Effector CD8-positive, alpha-beta T cell (primary cell): Measurements from ENCODE around the gene LINGO1.

Experiments used
- DNase-seq: peaks from one replicate; lab custom pipeline; 2025; lab: John Stamatoyannopoulos, UW

LINGO1 gene

DNA sequence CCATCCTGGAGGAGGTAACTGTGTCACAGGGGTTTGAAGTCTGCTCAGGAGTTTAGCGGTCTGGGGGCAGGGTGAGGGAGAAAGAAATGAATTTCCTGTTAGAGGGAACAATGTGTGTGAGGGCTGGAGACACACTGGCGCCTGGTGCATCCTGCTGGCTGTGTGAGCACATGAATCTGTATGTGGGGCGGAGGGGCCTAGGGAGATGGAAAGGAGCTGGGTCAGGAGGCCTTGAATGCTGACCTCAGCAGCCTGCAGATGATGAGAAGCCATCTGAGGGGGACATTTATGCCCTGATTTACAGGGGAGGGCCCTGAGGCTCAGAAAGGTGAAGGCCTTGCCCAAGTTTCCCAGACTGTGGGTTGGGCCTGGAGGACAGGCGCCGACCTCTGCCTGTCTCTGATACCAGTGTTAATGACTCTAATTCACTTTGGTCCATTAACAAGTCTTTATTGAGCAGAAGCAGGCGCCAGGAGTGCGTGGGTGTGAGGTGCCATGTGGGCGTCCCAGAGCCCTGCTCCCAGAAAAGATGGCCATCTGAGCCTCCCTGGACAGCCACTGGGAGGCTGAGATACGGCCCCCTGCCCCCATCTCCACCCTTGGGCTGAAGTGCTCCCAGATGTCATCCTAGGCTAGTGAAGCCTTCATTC, 34.8 kb downstream of the LINGO1 start:
- DNase-seq, result no peak

DNA sequence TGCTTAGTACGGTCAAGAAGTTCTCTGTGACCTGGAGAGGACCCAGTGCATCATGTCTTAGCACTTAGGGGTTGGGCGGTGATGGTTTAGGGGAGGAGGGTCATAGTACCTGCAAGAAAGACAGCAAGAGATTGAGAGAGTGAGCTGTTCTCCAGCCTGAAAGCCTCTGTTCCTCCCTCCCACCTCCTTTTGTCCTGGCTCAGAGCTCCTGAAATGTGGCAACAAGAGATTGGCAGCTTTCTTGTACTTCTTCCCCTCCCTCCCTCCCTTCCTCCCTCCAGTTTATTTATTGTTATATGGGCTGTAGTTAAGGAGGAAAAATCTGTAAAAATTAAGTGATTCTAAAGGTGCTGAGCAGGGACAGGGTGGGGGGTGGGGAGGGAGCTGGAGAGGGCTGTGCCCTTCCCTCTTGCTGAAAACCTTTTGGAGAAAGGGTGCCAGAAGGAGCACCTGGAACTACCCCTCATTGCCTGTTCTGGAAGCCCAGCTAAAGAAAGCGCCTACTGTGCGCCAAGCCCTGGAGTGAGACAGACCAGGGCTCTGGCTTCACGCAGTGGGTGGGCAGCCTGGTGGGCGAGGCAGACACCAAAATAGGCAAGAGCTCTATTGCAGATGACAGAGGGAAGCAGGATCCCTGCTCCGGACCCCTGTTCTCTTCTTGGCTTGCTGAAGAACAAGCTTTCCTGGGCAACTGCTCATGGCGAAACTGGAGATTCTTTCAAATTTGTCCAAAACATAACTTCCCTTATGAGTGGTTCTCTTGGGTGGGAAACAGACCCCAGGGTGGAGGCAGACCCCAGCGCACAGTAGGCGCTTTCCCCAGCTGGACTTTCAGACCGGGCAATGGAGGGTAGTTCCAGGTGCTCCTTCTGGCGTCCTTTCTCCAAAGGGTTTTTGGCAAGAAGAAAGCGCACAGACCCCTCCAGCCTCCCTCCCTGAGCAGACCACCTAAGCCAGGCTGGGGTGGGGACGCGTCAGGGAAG, 35.6 kb downstream of the LINGO1 start:
- DNase-seq, result no peak

DNA sequence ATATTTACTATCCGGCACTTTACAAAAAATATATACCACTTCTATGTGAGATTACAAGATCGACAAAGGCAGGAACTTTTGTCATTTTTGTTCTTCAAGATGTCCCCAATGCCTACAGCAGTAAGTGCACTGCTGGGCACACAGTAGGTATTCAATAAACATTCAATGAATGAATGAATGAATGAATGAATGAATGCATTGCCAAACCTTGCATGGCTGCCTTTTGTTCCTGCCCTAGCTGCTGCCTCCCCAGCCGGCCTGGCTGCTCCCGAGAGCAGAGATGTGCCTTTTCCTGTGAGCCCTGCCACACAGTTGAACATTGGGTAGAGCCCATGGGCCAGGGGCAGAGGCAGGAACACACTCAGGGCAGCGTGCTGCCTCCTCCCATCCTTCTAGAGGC, 37.5 kb downstream of the LINGO1 start:
- DNase-seq, result no peak

DNA sequence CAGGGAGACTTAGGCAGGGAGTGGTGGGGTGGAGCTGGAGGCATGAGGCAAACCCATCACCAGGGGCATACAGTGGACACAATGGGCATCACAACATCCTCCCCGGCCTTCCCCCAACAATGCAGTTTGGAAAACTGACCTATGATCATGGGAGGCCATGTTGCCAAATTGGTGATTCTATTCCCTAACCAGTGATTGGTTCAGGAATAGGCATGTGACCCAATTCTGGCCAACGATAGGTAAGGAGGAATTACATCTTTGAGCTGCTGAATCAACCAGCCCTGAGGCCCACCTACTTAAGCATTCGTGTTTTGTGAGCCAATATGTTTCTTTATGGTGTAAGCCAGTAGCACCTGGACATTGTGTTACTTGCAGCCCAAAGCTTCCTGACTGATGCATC, 40.0 kb downstream of the LINGO1 start:
- no peak for DNase-seq

DNA sequence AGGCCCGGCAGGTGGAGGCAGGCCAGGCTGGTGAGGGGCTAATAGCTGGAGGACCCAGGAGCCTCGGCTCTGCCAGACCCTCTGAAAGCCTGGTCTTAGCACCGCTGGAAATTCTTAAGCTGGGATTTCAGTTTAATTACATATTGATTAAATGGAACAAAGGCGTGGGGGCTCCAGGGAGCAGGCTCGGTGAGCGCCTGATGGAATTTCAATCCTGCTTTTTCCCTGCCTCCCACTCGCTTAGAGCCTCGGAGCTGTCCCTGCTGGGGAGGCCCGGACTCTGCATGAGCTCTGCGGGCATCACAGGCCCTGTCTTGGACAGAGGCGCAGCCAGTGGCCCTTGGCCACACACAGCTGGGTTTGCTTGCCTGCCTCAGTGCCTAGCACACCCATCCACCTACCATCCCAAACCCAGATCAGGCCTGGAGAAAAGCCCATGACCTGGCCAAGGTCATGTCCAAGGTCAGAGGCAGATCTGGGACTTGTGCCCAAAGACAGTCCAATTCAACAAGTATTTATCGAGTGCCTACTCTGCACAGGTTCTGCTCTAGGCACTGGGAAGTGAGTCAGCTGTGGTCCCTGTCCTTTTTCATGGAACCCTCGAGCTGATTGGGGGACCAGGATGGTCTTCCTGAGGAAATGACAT, 40.6 kb downstream of the LINGO1 start:
- no peak for DNase-seq

DNA sequence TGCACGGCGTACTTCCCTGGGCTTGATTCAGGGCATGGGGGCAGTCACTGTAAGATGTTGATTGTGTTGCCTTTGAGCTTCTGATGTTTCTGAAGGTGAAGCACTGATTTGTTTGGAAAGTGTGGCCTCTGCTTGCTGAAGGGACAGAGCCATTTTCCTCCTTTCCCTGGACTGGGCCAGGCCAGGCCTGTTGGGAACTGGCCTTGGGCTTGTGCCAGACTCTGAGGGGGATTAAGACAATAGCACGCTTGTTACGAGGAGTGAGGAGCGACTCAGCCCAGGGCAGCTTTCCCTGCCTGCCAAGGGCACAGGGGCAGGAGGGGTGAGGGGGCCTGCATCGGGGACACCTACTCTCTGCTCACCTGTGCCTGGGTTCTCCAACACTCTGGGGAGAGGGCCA, 42.9 kb downstream of the LINGO1 start:
- no peak for DNase-seq

DNA sequence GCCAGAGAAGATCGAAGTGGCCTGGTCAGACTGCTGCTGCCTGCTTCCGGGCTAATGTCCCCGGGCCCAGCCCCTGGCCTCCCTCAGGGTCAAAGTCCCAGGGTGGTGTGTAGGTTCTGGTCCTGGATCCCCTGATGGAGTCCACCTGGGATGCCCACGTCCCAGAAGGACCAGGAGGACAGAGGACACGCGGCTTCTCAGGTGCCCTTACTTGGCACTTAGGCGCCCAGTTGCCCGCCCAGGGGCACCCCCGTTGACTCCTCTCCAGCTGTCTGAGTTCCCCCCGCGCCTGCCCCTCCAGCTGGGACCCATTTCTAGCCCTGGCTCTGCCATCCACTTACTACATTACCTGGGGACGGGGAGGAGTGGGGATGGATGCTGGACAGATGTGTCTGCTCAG, 44.6 kb downstream of the LINGO1 start:
- no peak for DNase-seq

DNA sequence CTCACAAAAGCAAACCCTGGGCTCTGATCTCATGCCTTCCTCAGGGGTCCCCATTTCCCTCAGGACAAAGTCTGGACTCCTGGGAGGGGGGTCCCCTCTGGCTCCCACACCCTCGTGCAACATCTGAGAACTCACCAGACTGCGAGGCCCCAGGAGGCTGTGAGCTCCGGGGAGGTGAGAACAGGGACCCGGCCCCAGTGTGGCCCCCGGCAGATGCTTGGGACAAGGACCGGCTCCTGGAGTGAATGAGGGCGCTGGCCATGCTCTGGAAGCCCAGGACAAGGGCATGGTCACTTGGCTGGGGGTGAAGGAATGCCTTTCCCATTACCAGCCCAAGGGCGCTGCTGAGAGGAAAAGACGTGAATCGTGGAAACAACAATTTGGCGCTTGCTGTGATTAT, 48.0 kb downstream of the LINGO1 start:
- DNase-seq, result no peak

DNA sequence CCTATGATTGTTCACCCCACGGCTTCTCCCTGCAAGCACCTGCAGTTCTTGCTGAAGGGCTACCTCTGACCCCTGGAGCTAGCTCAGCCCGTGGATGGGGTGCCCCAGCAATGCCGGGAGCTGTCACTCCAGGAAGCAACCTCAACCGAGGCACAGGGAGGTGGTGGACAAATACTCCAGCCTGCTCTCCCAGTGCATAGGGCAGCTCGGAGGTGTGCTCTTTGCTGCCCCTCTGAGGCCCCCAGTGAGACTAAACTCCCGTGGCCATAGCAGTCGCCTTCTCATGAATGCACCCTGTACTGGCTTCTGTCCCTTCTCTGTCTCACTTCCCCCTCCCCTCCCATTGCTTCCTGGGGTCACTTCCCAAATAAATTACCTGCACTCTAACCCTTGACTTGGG, 48.5 kb downstream of the LINGO1 start:
- DNase-seq, result no peak

DNA sequence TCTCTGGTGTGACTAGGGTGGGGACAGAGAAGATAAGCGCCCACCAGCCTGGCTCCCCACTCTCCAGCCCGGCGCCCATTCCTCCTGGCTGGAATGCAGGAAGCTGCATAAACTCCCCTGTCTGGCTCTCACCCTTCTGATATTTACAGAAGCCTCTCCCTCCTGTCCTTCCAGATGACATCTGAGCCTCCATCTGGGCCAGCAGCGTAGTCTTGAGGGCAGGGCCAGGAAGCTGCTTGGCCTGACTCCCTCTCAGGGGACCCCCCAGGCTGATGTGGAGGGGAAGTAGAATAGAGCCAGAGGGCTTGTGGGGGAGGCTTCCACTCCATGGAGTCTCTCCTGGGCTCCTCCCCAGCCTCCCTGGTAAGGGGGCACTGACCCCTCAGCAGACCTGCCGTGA, 49.9 kb downstream of the LINGO1 start:
- no peak for DNase-seq

DNA sequence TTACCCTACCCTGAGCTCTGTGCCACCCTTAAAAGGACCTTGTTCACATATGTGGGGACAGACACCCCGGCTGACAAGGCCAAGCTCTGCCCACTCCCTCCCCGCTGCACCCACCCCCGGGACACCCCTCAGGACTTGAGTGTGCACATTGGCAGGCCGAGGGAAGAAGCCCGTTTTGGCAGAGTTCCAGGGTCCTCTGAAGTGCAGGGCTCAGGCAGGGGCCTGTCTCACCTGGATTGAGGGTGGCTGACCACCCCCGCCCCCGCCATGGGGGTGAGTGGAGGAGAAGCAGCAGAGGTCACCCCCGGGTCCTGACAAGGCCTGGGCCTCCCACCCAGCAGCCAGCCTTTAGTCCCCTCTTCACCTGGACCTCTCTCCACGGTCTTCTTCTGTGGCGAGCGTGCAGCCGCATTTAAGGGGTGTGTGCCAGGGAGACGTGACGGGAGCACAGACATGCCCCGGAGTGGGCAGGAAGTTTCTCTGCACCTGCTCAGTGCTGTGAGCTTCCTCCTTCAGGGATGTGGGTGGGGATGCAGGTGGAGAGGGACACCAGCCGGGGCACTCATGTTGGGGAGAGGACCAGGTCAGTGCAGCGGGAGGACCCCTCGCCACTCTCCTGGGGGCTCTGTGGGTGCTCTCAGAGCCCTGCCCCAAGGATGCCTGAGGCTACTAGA, 50.7 kb downstream of the LINGO1 start:
- no peak for DNase-seq

DNA sequence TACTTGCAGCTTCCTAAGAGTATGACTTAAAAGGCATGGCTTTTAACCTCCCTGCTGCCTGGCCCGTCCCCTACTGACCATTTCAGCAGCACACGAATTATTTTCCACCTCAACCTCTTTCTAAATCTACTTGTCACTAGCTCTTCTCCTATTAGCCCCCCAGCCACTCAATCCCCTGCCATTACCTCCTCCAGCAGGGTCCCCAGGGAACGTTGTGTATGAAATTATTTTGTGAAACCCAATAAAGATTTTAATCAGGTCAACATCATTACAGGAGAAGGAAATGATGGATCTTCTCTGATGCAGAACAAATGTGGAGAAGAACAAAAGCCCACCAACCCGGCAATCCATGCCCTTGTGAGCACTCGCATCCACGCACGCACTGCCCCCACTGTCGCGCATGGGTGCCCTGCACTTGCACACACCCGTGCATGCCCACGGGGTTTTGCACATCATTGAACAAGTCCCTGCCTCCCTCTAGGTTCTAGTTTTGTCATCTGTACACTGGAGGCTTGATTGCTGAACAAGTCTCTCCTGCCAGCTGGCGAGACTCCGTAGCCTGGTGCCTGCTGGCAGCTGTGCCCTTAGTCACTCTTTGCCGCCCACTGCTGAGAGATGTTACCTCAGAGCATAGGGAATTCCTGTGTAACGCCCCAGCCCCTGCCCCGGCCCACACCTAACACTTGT, 51.6 kb downstream of the LINGO1 start:
- DNase-seq, result no peak

DNA sequence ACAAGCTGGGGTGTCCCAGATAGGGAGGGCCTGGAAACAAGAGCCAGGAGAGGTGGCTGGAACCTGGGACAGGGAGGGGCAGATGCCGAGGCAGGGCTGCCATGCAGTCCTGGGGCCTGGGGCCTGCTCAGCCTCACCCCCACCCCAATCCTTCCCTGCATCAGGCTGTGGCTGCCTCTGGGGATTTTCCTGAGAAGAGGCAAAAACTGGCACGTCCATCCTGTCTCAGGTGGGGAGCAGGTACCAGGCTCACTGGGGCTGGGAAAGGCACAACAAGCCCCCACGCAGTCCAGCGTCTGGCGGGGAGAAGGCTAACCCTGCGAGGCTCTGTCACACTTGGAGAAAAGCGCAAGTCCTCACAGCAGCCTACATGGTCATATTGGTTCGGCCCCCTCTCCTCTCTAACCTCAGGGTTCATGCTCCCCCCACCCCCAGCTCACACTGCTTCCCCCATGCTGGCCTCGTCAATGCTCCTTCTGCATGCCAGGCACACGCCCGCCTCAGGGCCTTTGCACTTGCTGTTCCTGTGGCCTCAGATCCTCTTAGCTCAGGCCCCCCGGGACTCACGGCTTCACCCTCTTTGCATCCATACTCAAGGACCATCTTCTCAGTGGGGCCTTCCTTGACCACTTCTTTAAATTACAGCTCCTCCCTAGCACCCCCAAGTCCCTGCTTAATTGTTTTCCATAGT, 53.1 kb downstream of the LINGO1 start:
- no peak for DNase-seq

DNA sequence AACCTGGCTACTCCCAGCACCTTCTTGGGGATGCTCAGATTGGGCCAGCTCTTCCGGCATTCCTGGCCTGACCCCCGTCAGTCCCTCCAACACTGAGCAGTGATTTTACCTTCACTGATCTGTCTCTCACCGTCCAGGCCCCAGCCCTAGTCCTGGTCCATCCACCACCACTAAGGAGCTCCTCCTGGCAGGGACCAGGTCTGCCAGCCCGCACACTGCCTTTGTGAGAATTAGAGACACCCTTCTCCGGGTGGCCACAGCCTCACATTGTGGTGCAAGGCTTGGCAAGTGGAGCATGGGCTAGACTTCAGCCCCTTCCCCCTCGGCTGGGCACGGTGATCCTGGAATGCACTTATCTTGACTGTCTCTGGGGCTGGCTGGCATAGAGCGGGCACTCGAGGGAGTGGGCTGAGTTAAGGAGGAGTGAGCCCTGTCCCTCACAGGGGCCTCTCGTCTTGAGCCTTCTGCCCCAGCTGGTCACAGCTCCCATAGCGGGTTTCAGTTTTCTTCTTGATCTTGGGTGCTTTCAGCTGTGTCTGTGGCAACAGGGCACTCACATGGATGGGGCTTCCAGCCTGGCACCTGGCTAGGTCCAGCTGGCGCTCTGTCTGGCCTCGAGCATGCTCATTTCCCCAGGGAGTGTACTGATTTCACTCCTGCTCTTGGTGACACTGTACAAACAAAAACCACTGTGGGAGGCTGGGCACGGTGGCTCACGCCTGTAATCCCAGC, 53.9 kb downstream of the LINGO1 start:
- no peak for DNase-seq

DNA sequence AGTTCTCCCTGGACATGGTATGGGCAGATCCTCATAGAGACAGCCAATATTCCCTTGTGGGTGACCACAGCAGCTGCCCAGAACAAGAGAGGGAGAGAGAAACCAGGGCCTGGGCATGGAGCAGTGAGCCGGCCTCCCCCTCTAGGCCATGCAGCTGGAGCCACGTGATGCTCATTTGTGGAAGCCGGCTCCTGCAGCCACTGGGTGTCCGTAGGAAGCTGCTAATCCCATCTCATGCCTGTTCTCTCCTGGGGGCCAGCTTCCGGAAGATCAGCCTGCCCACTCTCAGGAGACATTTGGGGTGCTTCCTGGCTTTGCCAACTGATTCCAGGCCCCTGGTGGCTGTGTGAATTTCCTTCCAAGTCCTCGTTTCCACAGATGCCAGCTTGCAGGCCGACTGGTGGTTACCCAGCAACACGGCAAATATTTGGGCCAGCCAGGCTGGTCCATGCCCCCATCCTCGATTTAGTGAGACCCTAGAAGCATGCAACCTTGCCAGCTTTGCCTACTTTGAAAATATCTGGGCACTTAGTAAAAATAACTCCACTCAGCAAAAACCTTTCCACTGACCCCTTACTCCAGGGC, 55.3 kb downstream of the LINGO1 start:
- DNase-seq, result no peak

DNA sequence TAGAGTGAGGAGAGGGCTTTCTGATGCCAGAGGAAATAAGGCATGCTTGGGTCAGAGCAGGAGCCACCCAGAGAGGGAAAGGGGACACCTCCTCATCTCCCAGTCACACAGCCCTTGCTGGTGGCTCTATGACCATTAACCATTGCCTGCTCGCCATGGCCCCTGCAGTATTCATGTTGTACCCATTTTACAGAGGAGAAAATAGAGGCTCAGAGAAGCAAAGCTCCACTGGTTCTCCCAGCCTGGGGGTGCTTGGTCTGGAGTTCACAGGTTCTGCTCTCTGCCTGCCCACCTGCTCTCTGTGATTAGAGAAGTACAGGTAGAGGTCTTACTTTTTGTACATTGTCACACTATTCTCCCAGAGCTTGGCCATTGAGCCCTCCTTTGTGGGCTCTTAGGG, 56.2 kb downstream of the LINGO1 start:
- DNase-seq, result no peak

DNA sequence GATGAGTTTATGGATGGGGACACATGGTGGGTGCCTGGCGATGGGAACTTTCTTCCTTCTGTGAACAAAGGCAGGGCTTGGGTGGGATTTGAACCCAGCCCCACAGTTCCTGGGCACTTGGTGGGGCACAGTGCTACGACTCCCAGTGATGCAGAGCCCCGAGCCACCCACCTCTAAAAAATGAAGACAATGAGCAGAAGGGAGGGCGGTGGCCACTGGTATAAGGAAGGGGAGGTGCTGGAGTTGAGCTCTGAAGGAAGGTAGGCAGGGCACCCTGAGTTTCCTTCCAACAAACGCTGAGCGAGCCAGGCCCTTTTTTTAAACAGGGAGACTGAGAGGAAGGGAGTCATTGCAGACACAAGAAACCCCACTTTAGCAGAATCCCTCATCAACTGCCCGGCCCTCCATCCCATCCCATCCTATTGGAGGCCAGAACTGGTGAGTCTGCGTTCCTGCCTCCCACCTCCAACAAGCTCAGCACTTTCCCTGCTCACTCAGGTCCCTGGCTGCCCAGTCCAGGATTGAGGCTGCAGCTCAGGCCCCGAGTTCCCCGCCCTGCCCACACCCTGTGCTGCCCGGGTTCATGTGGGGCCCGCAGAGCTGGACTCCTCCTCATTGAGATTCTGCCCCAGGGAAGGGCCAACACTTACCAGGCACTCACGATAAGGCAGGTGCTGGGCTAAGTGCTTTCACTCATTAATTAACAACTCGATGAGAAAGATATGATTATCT, 57.3 kb downstream of the LINGO1 start:
- no peak for DNase-seq

DNA sequence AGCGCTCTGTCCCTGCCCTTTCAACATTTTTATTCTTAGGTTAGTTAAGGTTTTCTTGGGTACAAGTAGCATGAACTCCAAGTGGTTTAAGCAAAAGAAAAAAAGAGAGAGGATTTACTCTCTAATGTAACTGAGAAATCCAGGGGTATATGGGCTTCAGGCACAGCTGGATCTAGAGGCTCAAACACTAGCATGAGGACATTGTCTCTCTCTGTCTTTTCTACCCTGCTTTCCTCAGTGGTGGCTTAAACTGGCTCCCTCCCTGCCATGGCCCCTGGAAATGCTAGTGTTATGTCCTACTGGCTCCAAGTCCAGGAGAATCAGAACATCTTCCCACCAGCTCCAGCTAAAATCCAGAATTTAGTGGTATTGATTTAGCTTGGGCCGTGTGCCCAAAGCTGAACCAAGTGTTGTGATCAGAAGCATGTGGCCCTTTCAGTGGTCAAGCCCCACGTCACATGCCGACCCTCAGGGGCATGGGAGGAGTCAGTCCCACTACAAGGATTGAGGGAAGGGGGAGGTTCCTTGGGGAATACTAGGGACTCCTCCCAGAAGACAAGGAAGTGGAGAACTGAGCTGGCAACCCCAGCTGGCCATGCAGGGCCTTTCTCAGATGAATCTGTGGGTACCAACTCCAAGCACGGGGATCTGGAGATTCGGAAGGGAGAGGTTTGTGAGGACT, 58.0 kb downstream of the LINGO1 start:
- DNase-seq, result no peak

DNA sequence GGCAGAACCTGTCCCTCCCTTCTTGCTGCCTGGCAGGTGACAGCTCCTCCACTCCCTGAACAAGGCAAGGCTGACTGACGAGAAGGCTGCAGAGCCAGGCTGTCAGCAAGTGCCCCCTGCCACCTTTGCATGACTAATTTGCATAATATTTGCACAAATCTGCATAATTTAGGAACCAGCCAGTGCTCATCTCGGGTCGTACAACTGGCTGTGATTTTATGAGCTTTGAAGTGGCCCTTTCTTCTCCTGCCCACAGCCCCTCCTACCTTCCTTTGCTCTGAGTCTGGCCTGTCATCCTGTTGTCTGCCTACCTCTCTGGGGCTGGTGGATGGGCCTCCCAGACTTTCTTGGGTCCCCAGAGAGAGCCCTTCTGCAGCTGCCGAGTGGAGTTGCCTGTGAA, 58.9 kb downstream of the LINGO1 start:
- no peak for DNase-seq
